ENCODE data around the gene ST3GAL3.

The ST3GAL3 gene

GRCh38 chr1:43947061-43947873, 239.9 kb downstream of the ST3GAL3 start:
- no peak for DNase-seq

GRCh38 chr1:43947874-43948437, 240.6 kb downstream of the ST3GAL3 start:
- DNase-seq: no peak

DNA sequence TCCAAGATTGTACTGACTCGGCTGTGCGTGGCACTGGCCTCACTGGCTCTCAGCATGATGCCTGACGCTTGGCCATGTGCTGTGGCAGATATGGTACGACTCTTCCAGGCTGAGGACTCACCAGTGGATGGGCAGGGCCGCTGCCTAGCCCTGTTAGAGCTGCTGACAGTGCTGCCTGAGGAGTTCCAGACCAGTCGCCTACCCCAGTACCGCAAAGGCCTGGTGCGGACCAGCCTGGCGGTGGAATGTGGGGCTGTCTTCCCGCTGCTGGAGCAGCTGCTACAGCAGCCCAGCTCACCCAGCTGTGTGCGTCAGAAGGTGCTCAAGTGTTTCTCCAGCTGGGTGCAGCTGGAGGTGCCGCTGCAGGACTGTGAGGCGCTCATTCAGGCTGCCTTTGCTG, 242.3 kb downstream of the ST3GAL3 start:
- DNase-seq: no peak

GRCh38 chr1:43951021-43951985, 244.0 kb downstream of the ST3GAL3 start:
- DNase-seq: peak in 1 of 2 experiments; percentile 42

DNA sequence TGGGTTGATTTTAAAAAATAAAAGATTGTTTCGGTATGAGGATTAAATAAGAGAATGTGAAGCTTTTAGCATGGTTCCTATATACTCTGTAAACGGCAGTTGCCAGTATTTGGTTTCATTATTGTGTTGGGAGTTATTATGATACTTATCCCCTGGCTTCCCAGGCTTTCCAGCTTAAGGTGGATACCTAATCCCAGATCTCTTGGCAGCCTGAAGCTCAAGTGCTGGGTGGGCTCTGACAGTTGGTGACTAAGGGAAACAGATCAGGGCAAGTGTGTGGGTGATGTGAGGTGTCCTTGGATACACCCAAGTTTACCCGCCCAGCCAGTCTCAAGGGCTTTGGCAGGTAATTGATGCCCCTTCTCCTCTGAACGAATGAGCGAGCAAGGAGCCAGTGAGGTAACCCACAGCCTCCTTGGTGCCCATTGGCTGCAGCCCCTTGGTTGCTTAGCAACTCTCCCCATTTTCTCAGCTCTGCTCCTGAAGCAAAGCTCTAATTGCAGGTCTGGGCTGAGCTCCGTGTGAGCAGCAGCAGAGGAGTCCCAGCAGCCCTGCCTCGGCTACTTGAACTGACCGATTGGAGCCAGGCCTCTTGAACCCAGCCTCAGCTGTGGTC, 245.5 kb downstream of the ST3GAL3 start:
- DNase-seq: peak; percentile 71 to 88

DNA sequence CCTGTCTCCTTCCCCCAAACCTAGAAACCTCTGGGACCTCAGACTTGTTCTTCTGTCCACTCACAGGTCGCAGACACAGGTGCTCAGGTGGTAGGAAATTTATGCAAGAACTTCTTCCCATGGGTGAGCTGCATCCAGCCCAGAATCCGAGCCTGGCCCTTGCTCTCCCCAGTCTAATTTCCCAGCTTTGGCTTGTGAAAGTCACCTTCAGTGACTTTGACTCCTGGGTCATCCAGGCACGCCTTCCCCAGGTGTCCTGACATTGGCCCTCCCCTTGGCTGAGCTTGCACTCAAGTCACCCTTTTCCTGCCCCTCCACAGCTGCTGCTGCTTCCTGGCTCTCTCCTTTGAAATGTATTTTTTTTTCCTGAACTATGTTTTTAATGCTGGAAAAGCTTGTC, 246.0 kb downstream of the ST3GAL3 start:
- DNase-seq: no peak

DNA sequence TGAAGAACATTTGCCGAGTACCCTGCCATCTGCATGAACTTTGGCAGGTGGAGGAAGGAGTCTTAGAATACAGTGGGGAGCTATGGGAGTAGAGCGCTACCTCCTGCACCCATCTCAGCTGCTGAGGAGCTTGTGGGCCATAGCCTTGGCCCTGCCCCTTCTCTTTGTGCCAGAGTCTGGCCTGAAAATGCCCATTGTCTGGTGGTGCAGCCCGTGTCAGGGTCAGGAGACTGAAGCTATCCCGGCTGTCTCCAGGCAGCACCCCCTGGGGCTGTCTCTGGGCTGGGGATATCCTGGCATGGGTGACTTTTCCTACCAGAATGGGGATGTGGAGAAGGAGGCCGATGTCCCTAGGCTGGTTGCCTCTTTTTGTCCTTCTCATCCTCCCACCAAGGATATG, 246.7 kb downstream of the ST3GAL3 start:
- no peak for DNase-seq

DNA sequence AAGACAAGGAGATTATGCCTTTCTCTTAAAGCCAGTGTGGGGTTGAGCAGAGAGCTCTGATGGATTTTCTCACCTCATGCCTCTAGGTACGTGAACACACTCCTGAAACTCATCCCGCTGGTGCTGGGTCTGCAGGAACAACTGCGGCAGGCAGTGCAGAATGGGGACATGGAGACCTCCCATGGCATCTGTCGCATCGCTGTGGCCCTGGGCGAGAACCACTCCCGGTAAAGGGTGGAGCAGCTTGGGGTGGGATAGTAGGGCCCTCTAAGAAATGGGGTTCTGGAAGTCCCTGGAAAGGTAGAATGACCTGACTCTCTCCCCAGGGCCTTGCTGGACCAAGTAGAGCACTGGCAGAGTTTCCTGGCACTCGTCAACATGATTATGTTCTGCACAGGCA, 248.9 kb downstream of the ST3GAL3 start:
- DNase-seq: no peak

DNA sequence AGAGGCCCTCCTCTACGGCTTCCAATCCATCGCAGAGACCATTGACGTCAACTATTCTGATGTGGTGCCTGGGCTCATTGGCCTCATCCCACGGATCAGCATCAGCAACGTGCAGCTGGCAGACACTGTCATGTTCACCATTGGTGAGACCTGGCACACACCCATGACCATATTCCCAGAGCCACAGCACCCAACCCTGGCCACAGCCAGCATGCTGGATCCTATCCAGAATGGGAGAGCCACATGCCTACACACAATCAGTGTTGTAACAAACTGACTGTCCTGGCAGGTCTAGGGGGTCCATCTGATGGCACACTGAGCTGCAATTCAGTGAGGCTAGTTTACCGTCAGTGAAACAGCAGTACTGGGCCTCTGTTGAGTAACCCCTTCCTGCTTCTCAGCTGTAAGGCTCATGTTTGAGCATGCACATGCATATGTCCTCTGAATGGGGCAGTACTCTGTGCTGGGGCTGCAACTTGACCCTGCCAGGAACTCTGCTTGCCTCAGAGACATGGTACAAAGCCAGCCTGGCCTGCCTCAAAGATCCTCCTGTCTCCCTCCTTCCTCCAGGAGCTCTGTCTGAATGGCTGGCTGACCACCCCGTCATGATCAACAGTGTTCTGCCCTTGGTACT, 250.2 kb downstream of the ST3GAL3 start:
- DNase-seq: no peak

DNA sequence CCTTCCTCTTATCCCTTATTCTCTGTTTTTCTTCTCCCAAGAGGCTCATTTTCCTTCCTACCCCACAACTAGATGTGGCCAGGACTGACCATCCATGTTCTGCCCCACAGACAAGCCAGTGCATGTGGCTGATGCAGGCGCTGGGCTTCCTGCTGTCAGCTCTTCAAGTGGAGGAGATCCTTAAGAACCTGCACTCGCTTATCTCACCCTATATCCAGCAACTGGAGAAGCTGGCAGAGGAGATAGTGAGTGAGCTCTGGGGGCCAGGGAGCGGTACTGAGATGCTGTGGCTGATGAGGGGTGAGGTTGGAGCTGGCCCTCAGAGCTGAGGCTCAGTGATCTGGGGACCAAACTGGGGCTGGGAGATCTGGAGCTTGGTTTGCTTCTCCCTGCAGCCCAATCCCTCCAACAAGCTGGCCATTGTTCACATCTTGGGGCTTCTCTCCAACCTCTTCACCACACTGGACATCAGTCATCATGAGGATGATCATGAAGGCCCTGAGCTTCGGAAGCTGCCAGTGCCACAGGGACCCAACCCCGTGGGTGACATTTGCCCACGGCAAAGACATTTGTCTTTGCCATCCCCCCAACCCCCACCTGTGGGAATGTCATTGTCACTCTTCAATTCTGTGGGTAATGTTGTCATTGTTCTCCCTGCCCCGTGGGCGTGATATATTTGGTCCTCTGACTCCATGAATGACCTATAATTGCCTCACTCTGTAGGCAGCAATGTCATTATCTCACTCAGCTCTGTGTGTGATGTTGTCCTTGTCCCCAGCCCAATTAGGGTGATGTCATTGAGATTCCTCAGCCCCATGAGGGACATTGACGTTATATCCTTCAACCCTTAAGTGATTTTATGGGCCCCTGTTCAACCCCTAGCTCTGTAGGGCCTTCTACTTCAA, 251.3 kb downstream of the ST3GAL3 start:
- DNase-seq: no peak

DNA sequence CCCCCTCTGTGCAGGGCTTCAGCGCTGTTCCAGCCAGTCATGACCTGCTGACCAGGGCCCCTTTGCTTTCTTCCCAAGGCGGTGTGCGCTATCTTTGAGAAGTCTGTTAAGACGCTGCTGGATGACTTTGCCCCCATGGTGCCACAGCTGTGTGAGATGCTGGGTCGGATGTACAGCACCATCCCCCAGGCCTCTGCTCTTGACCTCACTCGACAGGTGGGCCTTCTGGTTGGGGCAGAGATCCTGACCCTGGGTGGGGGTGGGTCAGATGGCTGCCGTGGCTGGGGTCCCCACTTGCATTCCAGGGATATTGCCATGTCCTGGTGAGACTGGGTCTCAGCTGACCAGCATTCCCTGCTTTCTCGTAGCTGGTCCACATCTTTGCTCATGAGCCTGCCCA, 253.5 kb downstream of the ST3GAL3 start:
- no peak for DNase-seq

DNA sequence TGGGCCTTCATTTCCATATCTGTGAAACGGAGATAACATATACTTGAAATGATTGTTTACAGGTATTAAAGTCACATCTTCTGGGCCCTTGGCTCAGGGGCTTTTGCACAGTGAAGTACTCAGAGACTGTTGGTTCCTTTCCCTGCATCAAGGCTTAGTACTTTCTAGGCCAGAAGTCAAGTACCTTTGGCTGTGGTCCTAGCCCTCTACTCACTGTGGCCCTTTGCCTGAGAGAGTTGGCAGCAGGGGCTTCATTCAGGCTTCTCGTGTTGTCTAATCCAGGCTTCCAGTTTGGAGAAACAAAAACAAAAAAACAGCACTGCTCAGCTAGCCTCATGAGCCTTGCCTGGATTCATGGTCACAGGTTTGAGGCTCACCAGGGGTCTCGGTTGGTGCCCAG, 254.4 kb downstream of the ST3GAL3 start:
- no peak for DNase-seq

DNA sequence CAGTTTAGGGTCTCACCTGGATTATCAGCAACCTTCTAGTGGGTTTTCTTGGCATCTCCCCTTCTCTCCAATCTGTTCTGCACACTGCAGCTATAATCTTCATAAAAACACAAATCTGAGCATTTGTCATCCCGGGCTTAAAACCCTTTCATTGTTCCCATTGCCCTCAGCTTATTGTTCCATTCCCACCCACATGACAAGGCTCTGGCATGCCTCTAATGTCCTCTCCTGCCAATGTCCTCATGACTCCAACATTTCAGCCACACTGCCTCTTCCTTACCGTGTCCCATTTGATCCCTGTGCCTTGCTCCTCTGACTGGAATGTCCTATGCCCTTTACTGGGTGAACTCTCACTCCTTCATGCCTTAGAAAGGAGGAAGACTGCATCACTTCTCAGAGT, 255.0 kb downstream of the ST3GAL3 start:
- no peak for DNase-seq

GRCh38 chr1:43963006-43963405, 255.7 kb downstream of the ST3GAL3 start:
- no peak for DNase-seq

GRCh38 chr1:43963890-43964289, 256.6 kb downstream of the ST3GAL3 start:
- no peak for DNase-seq

- no peak for DNase-seq
These were observed 258.0 kb downstream of the ST3GAL3 start for GRCh38 chr1:43965316-43965715.

GRCh38 chr1:43968348-43968948, 261.1 kb downstream of the ST3GAL3 start:
- no peak for DNase-seq

- no peak for DNase-seq
These were observed 262.0 kb downstream of the ST3GAL3 start for GRCh38 chr1:43969416-43969745.

DNA sequence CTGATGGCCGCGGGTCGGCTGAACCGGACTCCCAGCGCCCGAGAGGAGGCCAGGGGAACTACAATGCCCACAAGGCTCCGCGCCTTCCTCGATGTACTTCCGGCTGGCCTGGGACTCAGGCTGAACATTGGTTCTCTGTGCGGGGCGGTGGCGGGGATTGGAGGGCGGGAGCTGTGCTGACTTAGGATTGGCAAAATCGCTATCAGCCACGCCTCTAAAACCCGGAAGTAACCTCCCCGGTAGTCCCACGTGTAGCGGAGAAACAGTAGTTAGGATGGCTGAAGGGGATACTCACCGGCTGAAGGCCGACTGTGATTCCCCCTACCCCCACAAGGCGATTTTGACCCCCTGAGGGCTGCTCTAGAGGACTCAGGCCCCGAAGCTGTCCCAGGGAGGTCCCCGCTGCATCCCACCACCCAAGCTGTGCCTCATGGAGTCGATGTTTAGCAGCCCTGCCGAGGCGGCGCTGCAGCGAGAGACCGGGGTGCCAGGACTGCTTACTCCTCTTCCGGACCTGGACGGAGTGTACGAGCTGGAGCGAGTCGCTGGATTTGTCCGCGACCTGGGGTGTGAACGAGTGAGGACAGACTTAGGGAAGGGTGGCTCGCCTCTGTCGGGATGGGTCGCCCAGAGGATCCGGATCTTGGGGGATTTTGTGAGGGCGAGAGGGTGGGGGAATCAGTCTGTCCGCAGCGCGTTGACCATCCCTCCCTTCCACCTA, 262.6 kb downstream of the ST3GAL3 start, which contains the start of gene DPH2:
Gene DPH2 (plus strand): TSS at position 265 of the 721 bp plus-strand sequence. CDS start 166 bp downstream, at position 431.
- peak; percentile 79 to 94 for DNase-seq

DNA sequence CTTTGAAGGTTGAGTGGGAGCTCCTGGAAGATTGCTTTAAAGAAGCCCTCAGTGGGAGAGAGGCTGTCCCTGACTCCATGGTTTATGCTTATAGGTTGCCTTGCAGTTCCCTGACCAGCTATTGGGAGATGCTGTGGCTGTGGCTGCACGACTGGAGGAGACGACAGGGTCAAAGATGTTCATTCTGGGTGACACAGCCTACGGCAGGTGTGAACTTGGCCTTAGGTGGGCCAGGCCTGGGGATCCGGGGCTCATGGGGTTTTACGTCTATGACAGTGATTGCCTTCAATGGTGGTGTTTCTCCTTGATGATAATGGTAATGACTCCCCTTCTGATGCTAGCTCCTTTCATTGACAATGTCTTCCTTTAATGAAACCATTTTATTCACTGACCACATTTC, 263.2 kb downstream of the ST3GAL3 start:
- DNase-seq: no peak

Data from NCI-H187 (cell line).